IPS-18a (cell line): Measurements from ENCODE around the gene TIAM2.

Experiments used
- H3K27ac ChIP-seq: one replicate; pipeline ENCODE4 v1.5.1; 2013; ENCODE audit warnings: low read length
- H3K27me3 ChIP-seq: one replicate; pipeline ENCODE4 v1.6.1; 2013; ENCODE audit warnings: mild to moderate bottlenecking, low read length; ENCODE audit not compliant: control insufficient read depth, insufficient read depth
- H3K36me3 ChIP-seq: one replicate; pipeline ENCODE4 v1.6.1; 2013; ENCODE audit warnings: low read depth, low read length; ENCODE audit not compliant: control insufficient read depth
- H3K4me1 ChIP-seq: one replicate; pipeline ENCODE4 v1.6.1; 2013; ENCODE audit warnings: low read depth, low read length; ENCODE audit not compliant: control insufficient read depth
- H3K4me3 ChIP-seq: one replicate; pipeline ENCODE4 v1.5.1; 2013; ENCODE audit warnings: low read length
- H3K9ac ChIP-seq: one replicate; pipeline ENCODE4 v1.6.1; 2013; ENCODE audit warnings: mild to moderate bottlenecking, low read length, moderate library complexity
- H3K9me3 ChIP-seq: one replicate; pipeline ENCODE4 v1.6.1; 2013; ENCODE audit warnings: low read depth, low read length; ENCODE audit not compliant: control insufficient read depth

TIAM2 gene

DNA sequence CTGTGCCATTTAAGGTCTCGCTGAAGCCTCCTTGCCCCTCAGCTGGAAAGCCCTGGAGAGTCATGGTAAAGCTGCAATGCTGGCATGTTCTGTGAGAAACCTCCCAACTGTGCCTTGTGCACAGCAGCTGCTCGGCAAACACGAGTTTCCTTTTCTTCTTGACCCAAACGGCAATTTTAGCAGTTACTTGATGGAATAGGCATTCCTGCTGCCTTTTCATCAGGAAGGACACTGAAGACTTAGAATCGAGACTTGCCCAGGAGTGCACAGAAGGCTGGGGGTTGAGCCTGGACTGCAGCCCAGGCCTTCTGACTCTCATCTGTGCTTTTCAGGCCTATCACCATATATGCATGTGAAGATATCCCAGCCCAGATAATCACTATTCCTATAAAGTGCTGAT is 240.0 kb downstream of the TIAM2 start:
- Histone ChIP-seq H3K36me3 (no peaks in the 10 kb centered on the region), H3K27ac (no peak overlapping the region), H3K4me3 (no peak overlapping the region), H3K9me3 (no peaks in the 10 kb centered on the region), H3K4me1 (no peaks in the 10 kb centered on the region), H3K27me3 (no peaks in the 10 kb centered on the region), H3K9ac (no peak overlapping the region)

DNA sequence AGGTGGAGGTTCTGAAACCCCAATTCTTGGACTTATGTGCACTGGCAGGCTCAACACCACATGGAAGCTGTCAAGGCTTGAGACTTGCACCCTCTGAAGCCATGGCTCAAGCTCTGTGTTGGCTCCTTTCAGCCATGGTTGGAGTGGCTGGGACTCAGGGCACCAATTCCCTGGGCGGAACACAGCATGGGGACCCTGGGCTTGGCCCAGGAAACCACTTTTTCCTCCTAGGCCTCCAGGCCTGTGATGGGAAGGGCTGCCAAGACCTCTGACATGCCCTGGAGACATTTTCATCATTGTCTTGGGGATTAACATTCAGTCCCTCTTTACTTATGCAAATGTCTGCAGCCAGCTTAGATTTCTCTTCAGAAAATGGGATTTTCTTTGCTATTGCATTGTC is 242.5 kb downstream of the TIAM2 start:
- Histone ChIP-seq H3K27ac (no peak overlapping the region), H3K4me1 (no peaks in the 10 kb centered on the region), H3K36me3 (no peaks in the 10 kb centered on the region), H3K4me3 (no peak overlapping the region), H3K9ac (no peak overlapping the region), H3K9me3 (no peaks in the 10 kb centered on the region), H3K27me3 (no peaks in the 10 kb centered on the region)

DNA sequence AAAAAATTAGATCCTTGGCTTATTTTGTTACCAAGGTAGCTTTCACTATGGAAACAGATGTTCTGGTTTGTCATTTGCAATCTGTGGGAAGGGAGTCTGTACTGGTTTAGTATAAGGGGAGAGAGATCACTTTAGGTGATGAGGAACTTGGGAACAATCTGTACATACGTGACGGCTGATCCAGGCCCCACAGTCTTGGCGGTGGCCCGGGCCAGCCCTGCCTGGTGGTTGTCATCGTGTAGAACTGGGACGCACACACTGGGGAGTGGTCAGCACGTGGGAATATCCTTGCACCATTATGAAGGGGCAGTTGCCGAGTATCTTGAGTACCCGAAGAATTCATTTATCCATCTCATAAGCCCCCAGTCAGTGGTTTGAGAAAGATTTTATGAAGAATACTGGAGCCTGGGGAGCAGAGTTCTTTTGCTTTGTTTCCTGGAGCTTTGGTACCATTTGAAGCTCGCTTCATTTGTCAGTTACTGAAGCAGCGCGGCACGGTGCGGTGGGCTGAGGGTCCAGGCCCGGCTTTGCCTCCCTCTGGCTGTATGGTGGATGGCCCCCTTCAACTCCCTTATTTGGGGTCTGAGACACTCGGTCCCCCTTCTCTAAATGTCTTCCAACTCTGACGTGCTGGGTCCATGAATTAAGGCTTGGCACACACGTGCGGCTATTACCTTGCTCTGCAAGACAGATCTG is 245.9 kb downstream of the TIAM2 start:
- no peaks in the 10 kb centered on the region for H3K27me3 ChIP-seq
- no peak overlapping the region for H3K9ac ChIP-seq
- H3K4me3 ChIP-seq: no peak overlapping the region
- H3K27ac ChIP-seq: no peak overlapping the region
- peaks cover 2% of the 10 kb centered on the region for H3K36me3 ChIP-seq
- H3K9me3 ChIP-seq: no peaks in the 10 kb centered on the region
- H3K4me1 ChIP-seq: no peaks in the 10 kb centered on the region

DNA sequence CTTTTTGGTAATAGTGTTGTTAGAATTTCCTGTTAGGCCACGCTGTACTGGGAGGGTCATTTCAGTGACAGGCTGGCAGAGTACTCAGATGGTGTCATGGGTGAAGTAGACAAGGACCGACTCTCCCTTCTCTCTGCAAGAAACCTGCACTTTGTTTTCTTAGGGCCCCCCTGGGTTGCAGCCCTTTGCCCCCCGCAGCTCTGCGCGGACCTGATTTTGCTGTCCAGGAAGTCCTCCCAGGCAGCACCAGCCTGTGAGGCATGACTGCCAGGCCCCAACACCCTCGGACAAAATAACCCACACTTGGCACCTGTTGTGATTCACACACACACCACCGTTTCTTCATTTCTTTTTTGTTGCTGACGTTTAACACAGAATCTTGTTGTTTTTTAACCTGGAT is 246.9 kb downstream of the TIAM2 start:
- H3K9ac ChIP-seq: no peak overlapping the region
- H3K9me3 ChIP-seq: no peaks in the 10 kb centered on the region
- H3K36me3 ChIP-seq: peaks cover 5% of the 10 kb centered on the region
- no peaks in the 10 kb centered on the region for H3K27me3 ChIP-seq
- H3K4me1 ChIP-seq: no peaks in the 10 kb centered on the region
- H3K4me3 ChIP-seq: no peak overlapping the region
- no peak overlapping the region for H3K27ac ChIP-seq

DNA sequence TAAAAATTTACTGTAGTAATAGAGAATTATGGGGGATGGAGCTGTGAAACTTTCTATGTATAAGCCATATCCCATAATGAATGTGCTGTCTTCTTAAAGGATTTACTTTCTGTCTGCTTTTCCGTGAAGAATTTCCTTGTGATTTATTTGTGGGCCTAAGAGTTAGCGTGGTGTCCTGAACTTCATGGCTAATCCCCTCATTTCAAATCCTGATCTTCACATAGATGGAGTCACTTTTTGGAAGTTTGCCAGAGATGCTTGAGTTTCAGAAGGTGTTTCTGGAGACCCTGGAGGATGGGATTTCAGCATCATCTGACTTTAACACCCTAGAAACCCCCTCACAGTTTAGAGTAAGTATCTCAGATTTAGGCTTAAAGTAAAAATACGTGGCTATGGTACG is 249.3 kb downstream of the TIAM2 start:
- Histone ChIP-seq H3K27me3 (no peaks in the 10 kb centered on the region), H3K9ac (no peak overlapping the region), H3K4me1 (no peaks in the 10 kb centered on the region), H3K4me3 (no peak overlapping the region), H3K27ac (no peak overlapping the region), H3K36me3 (peaks cover 9% of the 10 kb centered on the region), H3K9me3 (no peaks in the 10 kb centered on the region)

DNA sequence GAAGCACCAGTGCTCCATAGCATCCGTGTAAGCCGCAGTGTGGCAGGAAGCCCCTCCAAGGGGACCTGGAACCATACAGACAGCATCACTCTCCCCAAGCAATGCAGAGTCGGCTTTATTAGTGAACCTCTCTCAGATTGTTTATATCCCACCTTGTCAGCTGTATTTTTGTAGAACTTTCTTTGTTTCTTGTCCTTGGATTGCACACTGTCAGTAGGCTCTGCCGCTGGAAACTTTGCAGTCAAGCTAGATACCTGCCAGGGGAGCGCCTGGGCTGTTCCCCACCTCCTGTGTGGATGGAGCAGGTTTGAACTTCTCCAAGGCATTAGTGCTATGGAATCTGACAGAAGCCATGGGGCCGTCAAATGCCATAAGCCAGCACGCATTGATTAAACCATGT is 250.1 kb downstream of the TIAM2 start:
- H3K9me3 ChIP-seq: no peaks in the 10 kb centered on the region
- H3K36me3 ChIP-seq: peaks cover 15% of the 10 kb centered on the region
- H3K27me3 ChIP-seq: no peaks in the 10 kb centered on the region
- no peak overlapping the region for H3K9ac ChIP-seq
- no peaks in the 10 kb centered on the region for H3K4me1 ChIP-seq
- H3K27ac ChIP-seq: no peak overlapping the region
- H3K4me3 ChIP-seq: no peak overlapping the region

DNA sequence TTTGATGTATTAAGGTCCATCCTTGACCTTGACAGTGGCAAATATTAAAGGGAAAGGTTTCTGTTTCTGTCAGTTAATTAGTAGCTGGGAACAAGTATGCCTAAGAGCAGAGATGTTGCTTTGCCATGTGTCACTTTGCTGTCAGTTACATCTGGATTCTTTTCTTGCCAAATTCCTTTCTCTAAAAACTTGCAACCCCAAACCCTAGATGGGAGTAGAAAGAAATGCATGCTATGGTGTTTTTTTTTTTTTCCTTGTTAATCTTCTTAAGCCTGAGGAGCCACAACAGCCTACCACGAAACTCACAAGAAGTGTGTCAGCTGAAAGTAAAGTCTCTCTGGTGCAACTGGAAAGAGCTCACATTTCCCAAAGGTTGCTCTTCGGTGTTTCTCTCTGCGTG is 250.7 kb downstream of the TIAM2 start:
- H3K9ac ChIP-seq: no peak overlapping the region
- H3K36me3 ChIP-seq: peaks cover 19% of the 10 kb centered on the region
- H3K27me3 ChIP-seq: no peaks in the 10 kb centered on the region
- no peaks in the 10 kb centered on the region for H3K9me3 ChIP-seq
- no peak overlapping the region for H3K27ac ChIP-seq
- no peak overlapping the region for H3K4me3 ChIP-seq
- H3K4me1 ChIP-seq: no peaks in the 10 kb centered on the region

DNA sequence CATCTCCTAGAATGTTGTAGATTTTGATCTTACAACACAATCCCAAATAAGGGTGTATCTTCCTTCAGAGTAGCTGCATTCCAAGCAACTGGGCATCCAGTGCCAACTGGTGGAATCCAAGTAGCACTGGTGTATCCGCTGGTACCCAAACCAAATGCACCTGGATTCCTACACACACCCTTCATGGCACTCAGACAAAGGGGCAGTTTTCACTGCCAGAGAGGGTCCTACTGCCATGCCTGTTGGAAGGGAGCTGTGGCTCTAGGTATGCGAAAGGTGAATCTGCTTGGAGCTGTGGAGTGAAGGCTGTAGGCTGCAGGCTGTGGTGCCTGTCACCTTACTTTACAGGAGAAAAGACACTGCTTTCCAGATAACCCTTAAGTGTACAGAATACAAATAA is 251.7 kb downstream of the TIAM2 start:
- Histone ChIP-seq H3K27ac (no peak overlapping the region), H3K4me1 (no peaks in the 10 kb centered on the region), H3K36me3 (peaks cover 29% of the 10 kb centered on the region), H3K9me3 (no peaks in the 10 kb centered on the region), H3K9ac (no peak overlapping the region), H3K27me3 (no peaks in the 10 kb centered on the region), H3K4me3 (no peak overlapping the region)

DNA sequence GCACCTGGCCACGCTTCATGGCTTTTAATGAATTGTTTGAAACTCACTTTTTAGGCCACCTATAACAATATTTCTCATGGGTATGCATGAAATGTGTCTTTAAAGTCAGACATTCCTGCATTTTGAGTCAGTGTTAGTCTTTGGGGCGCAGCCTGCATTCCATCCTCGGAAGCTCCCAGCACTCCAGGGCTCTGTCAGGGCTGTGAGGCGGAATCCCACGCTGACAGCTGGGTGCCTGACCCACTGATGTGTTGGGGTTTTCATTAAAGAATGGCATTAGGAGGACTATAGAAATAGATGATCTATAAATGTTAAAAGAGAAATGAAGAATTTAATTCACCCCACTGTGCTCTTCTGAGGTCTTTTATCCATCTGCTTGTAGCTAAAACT is 252.5 kb downstream of the TIAM2 start:
- H3K9me3 ChIP-seq: no peaks in the 10 kb centered on the region
- H3K4me3 ChIP-seq: no peak overlapping the region
- H3K9ac ChIP-seq: no peak overlapping the region
- H3K4me1 ChIP-seq: peaks cover 1% of the 10 kb centered on the region
- peaks cover 37% of the 10 kb centered on the region for H3K36me3 ChIP-seq
- H3K27me3 ChIP-seq: no peaks in the 10 kb centered on the region
- no peak overlapping the region for H3K27ac ChIP-seq

DNA sequence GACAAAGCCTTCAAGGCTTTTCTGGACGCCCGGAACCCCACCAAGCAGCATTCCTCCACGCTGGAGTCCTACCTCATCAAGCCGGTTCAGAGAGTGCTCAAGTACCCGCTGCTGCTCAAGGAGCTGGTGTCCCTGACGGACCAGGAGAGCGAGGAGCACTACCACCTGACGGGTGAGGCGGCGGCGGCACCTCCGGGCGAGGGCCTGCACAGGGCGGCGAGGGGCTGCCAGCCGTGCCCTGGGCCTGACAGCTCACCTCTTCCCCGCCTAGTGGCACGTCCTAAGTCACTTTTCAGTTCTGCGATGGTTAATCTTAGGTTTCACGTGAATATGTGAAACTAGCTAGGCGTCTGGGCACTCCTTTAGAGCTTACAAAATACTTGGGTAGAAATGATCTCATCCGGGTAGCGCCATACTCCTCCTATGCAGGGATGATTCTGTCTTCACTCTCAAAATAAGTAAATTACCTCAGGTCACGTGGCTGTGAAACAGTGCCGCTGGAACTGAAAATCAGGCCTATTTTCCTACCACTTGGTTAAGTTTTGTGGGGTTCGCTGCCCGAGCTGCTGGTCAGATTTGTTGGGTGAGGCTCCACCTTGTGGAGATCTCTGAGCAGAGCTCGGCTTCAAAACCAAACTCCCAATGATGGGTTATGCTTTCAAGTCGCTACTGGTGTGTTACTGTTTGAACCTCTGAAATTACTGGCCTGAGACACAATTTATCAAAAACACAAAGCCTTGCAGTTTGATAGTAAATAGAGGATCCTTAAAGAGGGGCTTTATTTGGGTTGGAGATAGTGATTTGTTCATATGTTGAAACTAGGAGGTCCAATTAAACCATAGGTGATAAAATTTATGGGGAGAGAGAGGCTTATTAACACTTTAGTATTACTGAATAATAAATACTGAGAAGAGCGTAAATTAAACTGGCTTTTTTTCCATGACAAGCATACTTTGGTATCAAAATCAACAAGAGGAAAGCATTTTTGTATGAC is 253.2 kb downstream of the TIAM2 start:
- peaks cover 40% of the 10 kb centered on the region for H3K36me3 ChIP-seq
- H3K4me1 ChIP-seq: peaks cover 8% of the 10 kb centered on the region
- H3K27ac ChIP-seq: no peak overlapping the region
- no peak overlapping the region for H3K4me3 ChIP-seq
- no peaks in the 10 kb centered on the region for H3K9me3 ChIP-seq
- H3K9ac ChIP-seq: no peak overlapping the region
- H3K27me3 ChIP-seq: no peaks in the 10 kb centered on the region

DNA sequence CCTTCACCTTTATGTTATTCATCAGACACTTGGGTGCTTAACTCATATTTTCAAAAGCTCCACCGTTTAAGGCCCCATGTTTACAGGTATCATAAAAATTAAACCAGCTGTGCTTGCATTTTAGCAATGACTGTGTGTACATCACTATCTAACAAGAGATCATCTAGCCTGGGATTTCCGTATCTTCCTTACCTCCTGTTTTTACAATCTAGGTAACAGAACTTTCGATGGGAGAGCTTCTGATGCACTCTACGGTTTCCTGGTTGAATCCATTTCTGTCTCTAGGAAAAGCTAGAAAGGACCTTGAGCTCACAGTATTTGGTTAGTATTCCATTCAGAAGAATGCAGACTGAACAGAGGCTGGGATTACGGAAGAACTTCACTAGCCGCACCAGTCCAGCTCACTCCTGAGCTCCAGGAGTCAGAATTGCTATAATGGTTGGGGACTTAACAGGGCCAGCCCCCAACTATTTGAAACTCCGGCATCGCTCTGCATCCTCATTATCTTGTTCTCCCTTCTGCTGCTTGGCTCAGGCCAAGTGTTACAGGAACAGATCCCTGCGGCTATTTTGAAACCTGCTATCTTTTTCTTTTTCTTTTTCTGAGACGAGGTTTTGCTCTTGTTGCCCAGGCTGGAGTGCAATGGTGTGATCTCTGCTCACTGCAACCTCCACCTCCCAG is 255.7 kb downstream of the TIAM2 start:
- Histone ChIP-seq H3K9ac (no peak overlapping the region), H3K9me3 (no peaks in the 10 kb centered on the region), H3K4me3 (no peak overlapping the region), H3K4me1 (peaks cover 21% of the 10 kb centered on the region), H3K36me3 (peaks cover 54% of the 10 kb centered on the region), H3K27ac (no peak overlapping the region), H3K27me3 (no peaks in the 10 kb centered on the region)
